Epithelial cell of proximal tubule (primary cell): Measurements from ENCODE around the gene ADIPOR2. TPM values are rescaled to one million over a fixed set of nuclear protein-coding genes. Genes with fewer than 3 reads are reported as not detected.

Source experiments
- DNase-seq: peaks from one replicate; pipeline ENCODE4 v3.0.0-alpha.2; 2011; ENCODE audit warnings: low read depth
- H3K4me3 ChIP-seq: 2 replicates; pipeline ENCODE4 v1.5.1; 2011; ENCODE audit warnings: low read depth, mild to moderate bottlenecking, low read length
- total RNA-seq: library from RNA; depleted of rRNA; stranded (reverse); fragments of >200 nt; gene quantifications from 2 replicates; pipeline ENCODE4 v1.2.3, GENCODE V29; 2015
- TF ChIP-seq, protein P1 (sequence below): conservative IDR thresholded peaks from 2 replicates; pipeline ENCODE4 v1.5.1; 2012; ENCODE audit warnings: low read depth, mild to moderate bottlenecking, low read length

Gene ADIPOR2
- total RNA-seq, 1 donor from 2014 or later: 22.8 TPM

DNA sequence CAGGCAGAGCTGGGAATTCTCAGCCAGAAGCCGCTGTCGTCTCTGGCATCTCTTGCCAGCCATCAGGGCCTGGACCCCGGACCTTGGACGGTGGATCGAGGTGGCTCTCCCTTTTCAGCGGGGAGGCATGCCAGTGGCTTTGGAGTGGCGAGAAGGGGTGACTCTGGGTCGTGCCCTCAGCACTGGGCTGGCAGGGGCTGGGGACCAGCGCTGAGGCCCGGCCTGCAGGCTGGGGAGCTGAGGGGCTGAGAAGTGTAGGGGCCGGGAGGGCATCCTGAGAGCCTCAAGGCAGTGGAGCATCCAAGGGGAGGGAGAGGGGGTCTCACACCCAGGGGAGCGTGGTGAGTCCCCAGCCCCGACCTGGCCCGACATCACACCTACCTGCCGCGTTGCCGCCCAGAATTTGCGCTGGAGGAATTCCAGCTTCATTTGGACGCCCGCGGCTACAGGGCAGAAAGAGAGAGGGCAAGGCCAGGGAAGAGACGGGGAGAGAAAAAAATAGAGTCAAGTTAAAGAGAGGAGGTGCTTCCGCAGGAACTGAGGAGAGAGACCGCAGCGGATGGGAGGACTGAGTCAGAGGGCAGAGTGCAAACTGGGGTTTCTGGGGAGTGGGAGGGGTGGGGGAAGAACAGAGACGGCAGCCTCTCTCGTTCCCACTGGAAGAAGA lies 120.5 kb downstream of the ADIPOR2 start:
- TF ChIP-seq, protein P1, sequence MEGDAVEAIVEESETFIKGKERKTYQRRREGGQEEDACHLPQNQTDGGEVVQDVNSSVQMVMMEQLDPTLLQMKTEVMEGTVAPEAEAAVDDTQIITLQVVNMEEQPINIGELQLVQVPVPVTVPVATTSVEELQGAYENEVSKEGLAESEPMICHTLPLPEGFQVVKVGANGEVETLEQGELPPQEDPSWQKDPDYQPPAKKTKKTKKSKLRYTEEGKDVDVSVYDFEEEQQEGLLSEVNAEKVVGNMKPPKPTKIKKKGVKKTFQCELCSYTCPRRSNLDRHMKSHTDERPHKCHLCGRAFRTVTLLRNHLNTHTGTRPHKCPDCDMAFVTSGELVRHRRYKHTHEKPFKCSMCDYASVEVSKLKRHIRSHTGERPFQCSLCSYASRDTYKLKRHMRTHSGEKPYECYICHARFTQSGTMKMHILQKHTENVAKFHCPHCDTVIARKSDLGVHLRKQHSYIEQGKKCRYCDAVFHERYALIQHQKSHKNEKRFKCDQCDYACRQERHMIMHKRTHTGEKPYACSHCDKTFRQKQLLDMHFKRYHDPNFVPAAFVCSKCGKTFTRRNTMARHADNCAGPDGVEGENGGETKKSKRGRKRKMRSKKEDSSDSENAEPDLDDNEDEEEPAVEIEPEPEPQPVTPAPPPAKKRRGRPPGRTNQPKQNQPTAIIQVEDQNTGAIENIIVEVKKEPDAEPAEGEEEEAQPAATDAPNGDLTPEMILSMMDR: no peak
- DNase-seq: no peak

DNA sequence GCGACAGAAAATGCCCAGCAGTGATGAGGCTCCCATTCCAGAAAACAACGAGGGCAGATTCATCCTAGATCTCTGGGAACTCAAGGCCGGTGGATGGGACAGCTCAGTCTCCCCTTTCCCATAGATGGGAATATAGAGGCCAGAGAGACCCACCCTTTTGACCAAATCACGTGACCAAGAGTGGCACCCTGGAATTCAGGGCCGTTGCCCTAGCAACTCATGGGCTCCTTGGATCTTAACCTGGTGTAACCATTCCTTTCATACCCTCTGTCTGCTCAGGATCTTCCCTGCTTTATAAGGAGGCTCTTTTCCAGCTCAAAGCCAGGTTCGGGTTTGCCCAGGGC lies 121.0 kb downstream of the ADIPOR2 start:
- TF ChIP-seq, protein P1: no peak
- no peak overlapping the region for H3K4me3 ChIP-seq
- DNase-seq: no peak

More for the DNA sequence above, 120.5 kb downstream of the ADIPOR2 start:
- H3K4me3 ChIP-seq: no peak overlapping the region

DNA sequence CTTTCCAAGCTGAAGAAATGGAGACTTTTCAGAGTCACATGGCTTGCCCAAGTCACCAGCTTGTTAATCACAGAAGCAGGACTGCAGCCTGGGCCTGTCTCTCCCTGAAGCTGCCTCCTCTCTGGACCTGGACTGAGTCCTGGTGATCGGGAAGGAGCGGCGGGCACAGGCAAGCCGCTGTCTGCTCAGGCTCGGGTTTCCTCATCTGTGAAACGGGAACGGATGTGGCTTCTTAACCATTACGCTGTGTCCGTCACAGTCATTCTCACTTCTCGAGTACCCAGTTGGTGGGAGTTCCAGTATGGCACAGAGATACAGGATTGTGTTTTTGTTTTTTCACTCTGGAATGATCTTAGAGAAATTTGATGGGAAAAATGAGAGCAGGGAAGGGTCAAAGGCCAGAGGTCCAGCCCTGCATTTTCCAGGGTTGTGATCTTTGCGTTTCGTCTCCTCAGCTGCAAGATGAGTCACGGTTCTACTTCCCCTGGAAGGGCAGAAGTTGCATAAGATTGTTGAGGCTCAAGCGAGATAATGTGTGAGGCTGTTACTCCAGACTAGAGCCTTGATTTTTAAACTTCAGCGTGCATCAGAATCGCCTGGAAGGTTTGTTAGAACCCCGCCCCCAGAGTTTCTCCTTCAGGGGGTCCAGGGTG lies 121.9 kb downstream of the ADIPOR2 start:
- no peak overlapping the region for H3K4me3 ChIP-seq
- TF ChIP-seq, protein P1: no peak
- DNase-seq: no peak

DNA sequence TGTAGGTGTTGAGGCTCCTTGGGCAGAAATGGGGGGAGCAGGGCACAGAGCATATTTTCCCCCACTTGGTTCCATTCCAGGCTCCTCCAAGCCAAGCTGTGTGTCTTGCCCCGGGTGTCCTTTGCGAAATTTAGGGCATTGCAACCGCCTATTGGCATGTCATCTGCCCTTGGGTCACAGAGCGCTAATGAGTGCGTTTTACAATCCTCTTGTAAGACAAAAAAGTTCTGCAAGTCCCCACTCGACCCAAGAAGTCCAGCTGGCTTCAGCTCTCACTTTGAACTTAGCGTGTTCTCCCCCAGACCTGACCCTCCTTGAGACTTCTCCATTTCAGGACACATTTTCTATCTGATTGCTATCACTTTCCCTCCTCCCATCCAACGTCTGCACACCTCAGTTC lies 123.4 kb downstream of the ADIPOR2 start:
- DNase-seq: no peak
- TF ChIP-seq, protein P1: no peak
- H3K4me3 ChIP-seq: no peak overlapping the region

DNA sequence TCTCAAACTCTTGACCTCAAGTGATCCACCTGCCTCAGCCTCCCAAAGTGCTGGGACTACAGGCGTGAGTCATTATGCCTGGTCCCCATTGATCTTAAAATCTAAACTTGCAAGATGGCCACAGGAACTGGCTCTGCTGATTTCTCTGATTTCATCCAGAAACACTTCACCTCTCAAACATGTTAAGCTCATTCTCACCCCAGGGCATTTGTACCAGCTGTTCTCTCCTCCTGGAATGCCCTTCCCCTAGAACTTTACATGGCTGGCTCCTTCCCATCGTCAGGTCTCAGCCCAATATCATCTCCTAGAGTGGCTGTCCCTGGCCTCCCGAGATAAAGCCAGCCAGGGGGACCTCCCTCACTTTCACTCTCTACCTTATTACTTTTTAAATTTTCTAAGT lies 124.2 kb downstream of the ADIPOR2 start:
- no peak for DNase-seq
- H3K4me3 ChIP-seq: no peak overlapping the region
- TF ChIP-seq, protein P1: no peak

DNA sequence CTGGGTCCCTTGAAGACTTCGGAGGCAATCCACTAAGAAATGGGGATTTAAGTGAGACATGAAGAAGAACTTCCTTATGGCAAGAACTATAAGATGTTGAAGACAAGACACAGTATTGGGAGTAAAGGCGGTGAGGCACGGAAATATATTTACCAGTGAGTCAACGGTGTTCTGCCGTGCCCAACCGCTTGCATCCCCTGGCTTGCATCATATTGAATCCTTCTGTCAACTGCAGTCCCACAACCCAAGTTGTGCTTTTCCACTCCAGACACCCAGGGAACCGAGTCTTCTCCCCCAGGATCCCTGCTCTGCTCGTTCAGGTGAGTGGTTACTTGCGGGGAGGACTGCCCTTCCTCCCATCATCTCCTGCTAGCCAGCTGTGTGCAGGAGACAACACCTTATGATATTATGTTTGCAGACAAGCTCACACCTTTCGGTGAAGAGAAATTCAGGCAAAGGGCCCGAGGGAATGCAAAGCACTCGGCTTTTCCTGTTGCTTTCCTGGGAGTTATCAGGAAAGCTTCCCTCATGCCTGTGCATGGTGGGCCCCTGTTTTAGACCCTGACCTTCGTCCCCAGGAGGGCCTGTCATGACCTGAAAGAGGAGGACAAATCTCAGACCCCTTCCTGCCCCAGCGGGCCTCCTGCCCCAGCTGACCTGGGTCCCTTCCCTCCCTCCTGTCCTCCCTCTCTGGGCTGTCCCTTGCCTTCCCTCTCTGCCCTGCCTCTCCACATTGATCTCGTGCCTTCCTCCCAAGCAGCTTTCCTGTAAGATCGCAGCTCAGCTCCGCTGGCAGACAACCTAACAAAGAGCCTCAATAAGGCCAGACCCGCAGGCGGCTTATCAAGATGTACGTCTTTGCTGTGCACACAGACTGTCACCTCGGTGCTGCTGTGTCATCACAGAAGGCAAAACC lies 125.2 kb downstream of the ADIPOR2 start:
- TF ChIP-seq, protein P1: no peak
- H3K4me3 ChIP-seq: no peak overlapping the region
- no peak for DNase-seq
